ENCODE measurements around the gene VWA1.
"Not testable (repeated sequence)": the region's sequence is repeated elsewhere in the genome, so short reads cannot be mapped to it uniquely, and the experiment has no call there.

The VWA1 gene

GRCh38 chr1:1406101-1406820 lies 29.2 kb upstream of the VWA1 start:
- peak in 1 of 2 experiments; percentile 22 for DNase-seq

DNA sequence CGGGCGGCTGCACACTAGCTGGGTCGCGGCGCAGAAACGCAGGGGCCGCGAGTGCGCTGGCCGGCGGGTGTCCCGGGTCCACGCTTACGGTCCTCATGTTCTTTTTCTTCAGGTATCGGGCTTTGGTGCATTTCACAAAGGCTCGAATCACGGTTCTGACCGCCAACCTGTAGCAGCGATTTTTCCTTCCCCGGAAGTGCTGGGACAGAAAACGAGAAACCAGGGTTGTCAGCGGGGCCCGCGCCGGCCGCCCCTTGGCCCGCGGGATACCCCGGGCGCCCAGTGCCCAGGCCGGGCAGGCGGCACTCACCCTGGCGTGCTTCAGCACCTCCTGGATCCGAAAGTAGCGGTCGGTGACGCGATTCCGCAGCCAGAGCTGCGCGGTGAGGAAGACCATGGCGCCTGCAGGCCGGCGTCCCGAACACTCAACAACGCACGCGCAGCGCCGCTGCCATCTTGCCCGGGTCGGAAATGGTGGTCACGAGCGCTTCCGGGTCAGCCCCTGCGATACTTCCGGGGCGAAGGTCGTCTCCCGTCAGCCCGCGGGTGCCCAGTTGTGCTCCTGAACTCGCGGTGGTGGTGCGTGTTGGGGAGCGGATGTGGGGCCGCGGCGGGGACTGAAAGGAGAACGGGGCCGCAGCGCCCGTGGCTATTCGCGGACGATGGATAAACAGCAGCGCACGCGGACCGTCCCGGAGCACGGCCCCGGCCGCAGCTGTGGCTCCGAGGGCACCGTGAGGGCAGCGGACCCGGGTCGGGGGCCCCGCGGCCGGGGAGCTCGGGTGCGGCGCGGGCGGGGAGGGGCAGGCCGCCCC lies 28.5 kb upstream of the VWA1 start, which contains the start of gene MRPL20:
Gene MRPL20, minus strand, starts transcription at position 473 of the 815 bp plus-strand sequence. Its CDS starts 76 bp downstream, at position 397.
- peak; percentile 88 to 92 for DNase-seq

GRCh38 chr1:1407636-1408318 lies 27.7 kb upstream of the VWA1 start:
- no peak for DNase-seq

DNA sequence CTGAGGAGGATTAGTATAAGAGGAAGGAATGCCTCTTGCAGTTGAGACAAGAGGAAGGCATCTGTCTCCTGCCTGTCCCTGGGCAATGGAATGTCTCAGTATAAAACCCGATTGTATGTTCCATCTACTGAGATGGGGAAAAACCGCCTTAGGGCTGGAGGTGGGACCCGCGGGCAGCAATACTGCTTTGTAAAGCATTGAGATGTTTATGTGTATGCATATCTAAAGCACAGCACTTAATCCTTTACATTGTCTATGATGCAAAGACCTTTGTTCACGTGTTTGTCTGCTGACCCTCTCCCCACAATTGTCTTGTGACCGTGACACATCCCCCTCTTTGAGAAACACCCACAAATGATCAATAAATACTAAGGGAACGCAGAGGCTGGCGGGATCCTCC lies 25.3 kb upstream of the VWA1 start:
- DNase-seq: not testable (repeated sequence)

DNA sequence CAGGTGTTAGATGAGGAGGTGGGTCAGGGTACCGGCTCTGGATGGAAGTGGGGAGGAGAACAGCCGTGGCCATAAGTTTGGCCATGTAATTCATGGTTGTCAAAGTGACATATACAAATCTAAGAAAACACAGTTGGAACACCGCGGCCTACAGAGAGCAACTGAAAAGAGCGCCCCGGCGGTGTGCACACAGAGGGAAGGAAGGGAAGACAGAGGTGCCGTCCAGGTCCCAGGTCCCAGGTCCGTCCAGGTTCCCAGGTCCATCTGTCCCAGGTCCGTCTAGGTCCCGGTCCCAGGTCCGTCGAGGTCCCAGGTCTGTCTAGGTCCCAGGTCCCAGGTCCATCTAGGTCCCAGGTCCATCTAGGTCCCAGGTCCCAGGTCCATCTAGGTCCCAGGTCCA lies 23.9 kb upstream of the VWA1 start:
- DNase-seq: no peak

- DNase-seq: not testable (repeated sequence)
Observed at GRCh38 chr1:1412311-1412902, 23.1 kb upstream of the VWA1 start.

DNA sequence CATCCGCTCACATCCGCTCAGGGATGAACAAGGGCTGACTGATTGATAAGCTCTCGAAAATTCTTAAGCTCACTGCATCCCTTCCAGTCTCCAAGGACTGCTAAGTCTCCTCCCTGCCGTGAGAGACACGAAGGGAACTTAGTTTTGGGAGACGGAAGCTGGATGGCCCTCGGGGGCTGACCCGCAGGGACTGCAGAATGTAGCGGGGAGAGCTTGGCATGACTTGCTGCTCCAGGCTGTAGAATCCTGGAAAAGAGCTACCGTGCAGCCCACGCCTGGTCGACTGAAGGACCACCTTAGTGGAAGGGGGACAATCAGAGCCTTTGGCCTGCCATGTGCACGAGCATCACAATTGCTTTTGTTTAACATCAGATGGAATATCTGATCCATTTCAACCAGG lies 19.7 kb upstream of the VWA1 start:
- DNase-seq: no peak

- DNase-seq: not testable (repeated sequence)
Observed at GRCh38 chr1:1417396-1417795, 18.1 kb upstream of the VWA1 start.

GRCh38 chr1:1417825-1418463 lies 17.5 kb upstream of the VWA1 start:
- DNase-seq: not testable (repeated sequence)

GRCh38 chr1:1418464-1419362 lies 16.8 kb upstream of the VWA1 start:
- DNase-seq: no peak

DNA sequence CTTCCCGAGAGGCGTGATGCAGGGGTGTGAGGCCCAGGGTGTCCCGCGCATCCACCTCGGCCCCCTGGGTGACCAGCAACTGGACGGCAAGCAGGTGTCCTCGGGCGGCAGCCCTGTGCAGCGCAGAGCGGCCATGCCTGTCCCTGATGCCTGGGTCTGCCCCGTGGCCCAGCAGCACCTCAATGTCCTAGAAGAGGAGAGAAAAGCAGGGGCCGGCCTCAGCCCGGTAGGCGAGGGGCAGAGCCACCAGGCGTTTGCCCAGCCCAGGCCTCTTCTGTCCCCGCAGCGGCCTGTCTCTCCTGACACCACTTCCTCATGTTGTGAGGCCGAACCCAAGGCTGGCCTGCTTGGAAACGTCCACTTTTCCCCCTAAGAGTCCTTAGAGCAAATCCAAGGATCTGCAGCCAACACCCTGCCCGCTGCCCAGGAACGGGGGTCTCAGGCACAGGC lies 16.1 kb upstream of the VWA1 start:
- DNase-seq: no peak

DNA sequence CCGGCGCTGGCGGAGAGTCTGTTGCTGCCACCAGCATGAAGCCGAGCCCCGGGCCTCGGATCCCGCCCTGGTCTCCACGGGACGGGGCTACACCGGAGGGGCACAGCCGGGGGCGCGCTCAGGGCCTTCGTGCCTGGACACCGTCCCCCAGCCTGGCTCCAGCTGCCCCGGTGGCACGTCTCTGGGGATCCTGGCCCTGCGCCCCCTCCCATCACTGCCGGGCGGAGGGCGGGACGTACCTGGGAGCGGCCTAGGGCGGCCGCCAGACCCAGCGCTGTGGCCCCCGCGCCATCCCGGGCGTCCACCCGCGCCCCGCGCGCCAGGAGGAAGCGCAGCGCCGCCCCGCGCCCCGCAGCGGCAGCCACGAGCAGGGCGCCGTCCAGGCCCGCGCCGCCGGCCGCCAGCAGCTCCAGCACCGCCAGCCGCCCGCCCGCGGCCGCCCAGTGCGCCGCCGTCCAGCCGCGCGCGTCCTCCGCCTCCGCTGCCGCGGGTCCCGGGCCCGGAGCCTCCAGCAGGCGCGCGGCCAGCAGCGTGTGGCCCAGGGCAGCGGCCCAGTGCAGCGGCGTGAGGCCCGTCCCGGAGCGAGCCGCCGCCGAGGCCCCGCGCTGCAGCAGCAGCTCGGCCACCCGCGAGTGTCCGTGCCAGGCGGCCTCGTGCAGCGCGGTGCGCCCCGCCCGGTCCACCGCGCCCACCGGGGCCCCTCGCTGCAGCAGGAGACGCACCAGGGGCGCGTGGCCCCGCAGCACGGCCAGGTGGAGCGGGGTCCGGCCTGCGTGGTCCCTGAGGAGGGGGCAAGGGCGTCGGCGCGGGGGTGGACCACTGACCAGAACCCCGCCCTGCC lies 15.5 kb upstream of the VWA1 start:
- DNase-seq: peak in 1 of 2 experiments; percentile 13

DNA sequence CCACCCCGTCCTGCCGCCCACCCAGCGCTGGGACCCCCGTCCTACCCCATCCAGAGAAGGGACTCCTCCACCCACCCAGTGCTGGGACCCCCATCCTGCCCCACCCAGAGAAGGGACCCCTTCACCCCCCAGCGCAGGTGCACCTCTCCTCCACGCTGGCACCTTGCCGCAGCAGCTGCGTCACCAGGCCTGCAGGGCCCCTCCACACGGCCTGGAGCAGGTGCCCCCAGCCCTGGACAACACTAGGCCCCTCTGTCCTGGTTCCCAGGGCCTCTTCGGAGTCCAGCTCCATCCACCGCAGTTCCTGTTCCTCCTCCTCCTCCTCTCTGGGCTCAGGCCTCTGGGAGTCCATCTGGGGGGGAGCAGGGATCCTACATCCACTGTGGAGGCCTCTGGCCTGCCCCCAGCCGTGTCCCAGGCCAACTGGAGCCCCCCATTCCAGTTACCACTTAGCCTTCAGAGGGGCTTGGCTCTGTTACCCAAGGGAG lies 14.8 kb upstream of the VWA1 start:
- DNase-seq: peak in 1 of 2 experiments; percentile 27

DNA sequence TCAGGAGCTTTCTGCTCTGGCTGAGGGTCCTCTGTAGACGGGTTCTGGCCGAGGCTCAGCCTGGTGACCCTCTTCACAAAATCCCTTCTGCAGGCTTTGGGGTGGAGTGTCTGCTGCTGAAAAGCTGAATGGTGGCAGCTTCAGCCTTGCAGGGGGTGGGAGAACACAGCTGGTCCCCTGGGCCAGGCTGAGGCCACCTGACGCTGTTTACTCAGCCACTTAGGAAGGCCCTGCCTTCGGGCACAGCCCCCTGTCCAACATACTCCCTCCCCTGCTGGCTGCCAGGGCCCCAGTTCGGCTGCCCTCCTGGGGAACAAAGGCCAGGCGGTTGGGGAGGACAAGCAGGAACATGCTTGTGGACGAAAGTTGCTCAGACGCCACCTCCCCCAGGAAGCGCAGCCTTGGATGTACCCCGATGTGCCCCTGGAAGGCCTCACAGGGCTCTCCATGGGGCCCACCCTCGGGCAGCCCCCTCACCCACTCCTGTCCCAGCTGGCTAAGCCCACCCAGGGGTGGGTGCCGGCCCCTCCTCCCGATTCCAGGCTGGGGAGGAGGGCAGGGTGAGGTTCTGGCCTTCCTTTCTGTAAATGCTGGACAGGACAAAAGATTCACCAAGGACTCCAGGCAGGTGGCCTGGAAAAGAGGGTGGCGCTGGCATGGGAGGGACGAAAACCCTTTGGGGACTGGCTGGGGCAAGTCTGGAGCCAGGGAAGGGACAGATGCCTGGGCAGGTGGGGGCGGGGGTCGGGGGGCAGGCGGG lies 14.2 kb upstream of the VWA1 start, which contains the start of gene ANKRD65:
Gene ANKRD65, minus strand, starts transcription at position 130 of the 760 bp plus-strand sequence. CDS start 271 bp downstream, outside the sequence.
- DNase-seq: peak; percentile 62 to 84

- no peak for DNase-seq
Observed at GRCh38 chr1:1421907-1422464, 13.5 kb upstream of the VWA1 start.

DNA sequence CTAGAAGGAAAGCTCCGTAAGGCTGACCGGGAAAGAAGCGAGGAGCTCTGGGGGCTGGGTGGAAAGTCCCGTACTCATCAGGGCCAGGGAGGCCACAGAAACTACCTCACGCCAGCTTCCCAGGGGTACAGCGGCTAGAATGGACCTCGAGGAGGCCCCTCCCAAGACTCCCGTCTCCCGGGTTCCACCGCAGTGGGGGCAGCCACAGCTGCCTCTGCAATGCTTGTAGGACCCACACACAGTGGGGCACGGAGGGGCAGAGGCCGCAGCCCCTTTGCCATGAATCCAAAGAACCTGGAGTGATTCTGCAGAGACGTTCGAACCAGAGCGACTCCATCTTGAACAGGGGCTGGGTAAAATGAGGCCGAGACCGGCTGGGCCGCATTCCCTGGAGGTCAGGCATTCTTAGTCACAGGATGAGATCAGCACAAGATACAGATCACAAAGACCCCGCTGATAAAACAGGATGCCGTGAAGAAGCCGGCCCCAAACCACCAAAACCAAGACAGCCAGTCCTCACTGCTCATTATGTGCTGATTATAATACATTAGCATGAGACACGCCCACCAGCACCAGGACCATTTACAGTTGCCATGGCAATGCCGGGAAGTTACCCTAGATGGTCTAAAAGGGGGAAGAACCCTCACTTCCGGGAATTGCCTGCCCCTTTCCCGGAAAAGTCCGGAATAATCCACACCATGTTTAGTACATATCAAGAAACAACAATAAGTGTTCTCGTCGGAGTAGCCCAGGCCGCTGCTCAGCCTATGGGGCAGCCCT lies 12.8 kb upstream of the VWA1 start:
- no peak for DNase-seq

DNA sequence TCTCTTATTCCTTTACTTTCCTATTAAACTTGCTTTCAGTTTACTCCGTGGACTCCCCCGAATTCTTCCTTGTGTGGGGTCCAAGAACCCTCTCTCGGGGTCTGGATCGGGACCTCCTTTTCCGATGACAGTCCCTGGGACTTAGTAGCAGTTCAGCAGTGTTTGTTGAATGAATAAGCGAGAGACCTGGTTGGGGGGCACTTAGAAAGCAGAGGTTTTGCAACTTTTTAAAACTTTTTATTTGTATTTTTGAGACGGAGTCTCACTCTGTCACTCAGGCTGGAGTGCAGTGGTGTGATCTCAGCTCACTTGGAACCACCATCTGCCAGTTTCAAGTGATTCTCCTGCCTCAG lies 12.3 kb upstream of the VWA1 start:
- no peak for DNase-seq

DNA sequence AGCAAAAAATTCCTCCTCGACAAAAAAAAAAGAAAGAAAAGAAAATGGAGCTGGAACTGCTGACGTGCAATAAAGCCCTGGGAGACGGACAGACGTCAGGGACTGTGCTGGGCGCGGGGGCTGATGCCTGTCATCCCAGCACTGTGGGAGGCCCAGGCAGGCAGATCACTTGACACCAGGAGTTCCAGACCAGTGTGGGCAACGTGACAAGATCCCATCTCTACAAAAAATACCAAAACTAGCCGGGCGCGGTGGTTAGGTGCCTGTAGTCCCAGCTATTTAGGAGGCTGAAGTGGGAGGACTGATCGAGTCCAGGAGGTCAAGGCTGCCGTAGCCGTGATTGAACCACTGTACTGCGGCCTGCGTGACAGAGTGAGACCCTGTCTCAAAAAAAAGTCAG lies 10.8 kb upstream of the VWA1 start:
- no peak for DNase-seq
